ENCODE measurements around the gene WDR37.

Gene WDR37

GRCh38 chr10:1101946-1102345 lies 45.8 kb downstream of the WDR37 start:
- TF ChIP-seq CTCF (IDR thresholded peaks at IDR 0.05; ENCODE audit: low read length, missing control alignments): no peak
- no peak for DNase-seq (ENCODE audit: low read depth)
- H3K4me3 ChIP-seq (replicated peaks; ENCODE audit: low read depth, low read length): no peak overlapping the region

- no peak for DNase-seq (ENCODE audit: low read depth)
- TF ChIP-seq CTCF (IDR thresholded peaks at IDR 0.05; ENCODE audit: low read length, missing control alignments): no peak
Measured at GRCh38 chr10:1102416-1102815, 46.2 kb downstream of the WDR37 start.

GRCh38 chr10:1102831-1103230 lies 46.6 kb downstream of the WDR37 start:
- no peak for DNase-seq (ENCODE audit: low read depth)
- no peak overlapping the region for H3K4me3 ChIP-seq (replicated peaks; ENCODE audit: low read depth, low read length)
- no peak for TF ChIP-seq CTCF (IDR thresholded peaks at IDR 0.05; ENCODE audit: low read length, missing control alignments)

More at GRCh38 chr10:1102416-1102815, 46.2 kb downstream of the WDR37 start:
- H3K4me3 ChIP-seq (replicated peaks; ENCODE audit: low read depth, low read length): no peak overlapping the region

GRCh38 chr10:1103551-1103950 lies 47.4 kb downstream of the WDR37 start:
- TF ChIP-seq CTCF (IDR thresholded peaks at IDR 0.05; ENCODE audit: low read length, missing control alignments): no peak
- no peak for DNase-seq (ENCODE audit: low read depth)
- no peak overlapping the region for H3K4me3 ChIP-seq (replicated peaks; ENCODE audit: low read depth, low read length)

GRCh38 chr10:1104971-1105370 lies 48.8 kb downstream of the WDR37 start:
- H3K4me3 ChIP-seq (replicated peaks; ENCODE audit: low read depth, low read length): no peak overlapping the region

GRCh38 chr10:1107004-1107403 lies 50.8 kb downstream of the WDR37 start:
- TF ChIP-seq CTCF (IDR thresholded peaks at IDR 0.05; ENCODE audit: low read length, missing control alignments): no peak
- no peak for DNase-seq (ENCODE audit: low read depth)
- no peak overlapping the region for H3K4me3 ChIP-seq (replicated peaks; ENCODE audit: low read depth, low read length)

More at GRCh38 chr10:1104971-1105370, 48.8 kb downstream of the WDR37 start:
- no peak for DNase-seq (ENCODE audit: low read depth)
- TF ChIP-seq CTCF (IDR thresholded peaks at IDR 0.05; ENCODE audit: low read length, missing control alignments): no peak

- no peak for DNase-seq (ENCODE audit: low read depth)
- no peak overlapping the region for H3K4me3 ChIP-seq (replicated peaks; ENCODE audit: low read depth, low read length)
- TF ChIP-seq CTCF (IDR thresholded peaks at IDR 0.05; ENCODE audit: low read length, missing control alignments): no peak
Measured at GRCh38 chr10:1107679-1108078, 51.5 kb downstream of the WDR37 start.
